ENCODE data around the gene CNTD1.

Gene CNTD1

DNA sequence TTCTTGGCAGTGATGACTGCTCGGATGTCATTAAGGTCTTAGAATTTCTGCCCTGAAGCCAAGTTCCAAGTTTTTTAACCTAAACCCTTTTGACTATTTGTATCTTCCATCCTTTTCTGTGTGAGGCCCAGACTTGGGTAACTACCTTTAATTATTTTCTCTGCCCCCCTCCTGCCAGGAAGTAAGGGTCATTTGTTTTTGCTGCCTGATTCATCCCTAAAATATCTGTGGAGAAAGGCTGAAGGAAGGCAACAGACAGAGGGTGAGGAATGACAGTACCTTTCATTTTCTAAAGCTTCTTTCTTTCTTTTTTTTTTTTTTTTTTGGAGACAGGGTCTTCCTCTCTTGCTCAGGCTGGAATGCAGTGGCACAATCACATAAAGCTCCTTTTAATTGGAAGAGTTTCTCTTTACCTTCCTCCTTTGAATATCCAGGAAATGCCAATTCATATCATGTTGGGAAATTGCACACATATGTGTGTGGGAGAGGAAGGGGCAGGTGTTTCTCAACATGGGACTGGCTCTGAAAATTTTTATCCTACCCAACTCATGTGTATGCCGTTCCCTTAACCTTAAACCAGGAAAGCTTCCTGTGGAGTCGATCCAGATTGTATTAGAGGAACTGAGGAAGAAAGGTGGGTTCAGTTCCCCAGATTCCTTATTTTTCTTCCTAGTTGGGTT lies 24.5 kb upstream of the CNTD1 start:
- Histone ChIP-seq H3K9me3 (replicated peaks in 1 of 11) (no peaks in the 10 kb centered on the region), H3K4me3 (peak overlapping the region; percentile 58 to 80 (median 67)), H3K27me3 (peaks cover 6 to 43% (median 36%) of the 10 kb centered on the region in 11 experiments), H3K36me3 (peaks cover 4 to 35% (median 19%) of the 10 kb centered on the region in 11 experiments; a peak in 17 of 22 replicates), H4K20me1 (peaks cover 0 to 11% (median 0%) of the 10 kb centered on the region in 11 experiments; a peak in 4 of 22 replicates), H3K9ac (peak overlapping the region in 10 of 11 experiments; percentile 73 to 84 (median 79); a peak in 18 of 22 replicates), H3K4me1 (peaks cover 24 to 51% (median 30%) of the 10 kb centered on the region in 10 experiments), H3K4me2 (peak overlapping the region; percentile 66 to 83 (median 75)), H3K27ac (peak overlapping the region in 9 of 11 experiments; percentile 68 to 86 (median 78); a peak in 14 of 22 replicates)
- TF ChIP-seq Cebpa-rat (IDR thresholded peaks at IDR 0.05): no peak

DNA sequence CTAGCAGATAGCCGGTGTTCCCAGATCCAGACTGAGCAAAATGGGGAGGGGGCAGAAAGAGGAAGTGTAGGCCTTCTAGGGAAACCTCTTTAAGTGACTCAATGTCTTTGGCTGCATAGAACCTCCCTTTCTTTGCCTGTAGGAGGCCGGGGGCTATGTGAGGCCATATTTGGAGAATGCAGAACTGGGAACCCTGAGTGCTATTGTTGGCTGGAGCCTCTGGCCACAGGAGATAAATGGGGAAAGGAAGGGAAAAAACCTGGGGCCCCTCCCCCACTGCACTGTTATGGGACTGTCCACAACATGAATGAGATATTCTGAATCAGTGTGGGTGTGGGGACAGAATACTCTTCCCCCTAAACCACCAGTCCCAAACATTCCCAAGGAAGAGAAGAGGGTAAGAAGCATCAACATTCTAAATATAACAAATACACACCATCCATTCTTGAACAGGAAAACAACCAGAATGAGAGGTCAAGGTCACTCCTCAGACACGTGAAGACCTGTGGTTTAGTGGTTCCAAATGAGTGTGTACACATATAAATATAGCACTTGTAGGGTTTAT lies 23.0 kb upstream of the CNTD1 start:
- Histone ChIP-seq H3K27me3 (peaks cover 20 to 57% (median 50%) of the 10 kb centered on the region in 11 experiments), H3K27ac (peak overlapping the region in 1 of 11 experiments; percentile 49; a peak in 2 of 22 replicates), H3K4me2 (peak overlapping the region in 10 of 11 experiments; percentile 19 to 83 (median 54); a peak in 14 of 22 replicates), H3K9ac (no peak overlapping the region), H3K4me1 (peaks cover 24 to 64% (median 37%) of the 10 kb centered on the region in 10 experiments), H3K36me3 (peaks cover 4 to 42% (median 25%) of the 10 kb centered on the region in 11 experiments; a peak in 17 of 22 replicates), H3K4me3 (peak overlapping the region in 1 of 10 experiments; percentile 9; a peak in 1 of 20 replicates), H3K9me3 (replicated peaks in 1 of 11) (no peaks in the 10 kb centered on the region), H4K20me1 (peaks cover 0 to 23% (median 9%) of the 10 kb centered on the region in 11 experiments; a peak in 10 of 22 replicates)
- no peak for TF ChIP-seq Cebpa-rat (IDR thresholded peaks at IDR 0.05)

DNA sequence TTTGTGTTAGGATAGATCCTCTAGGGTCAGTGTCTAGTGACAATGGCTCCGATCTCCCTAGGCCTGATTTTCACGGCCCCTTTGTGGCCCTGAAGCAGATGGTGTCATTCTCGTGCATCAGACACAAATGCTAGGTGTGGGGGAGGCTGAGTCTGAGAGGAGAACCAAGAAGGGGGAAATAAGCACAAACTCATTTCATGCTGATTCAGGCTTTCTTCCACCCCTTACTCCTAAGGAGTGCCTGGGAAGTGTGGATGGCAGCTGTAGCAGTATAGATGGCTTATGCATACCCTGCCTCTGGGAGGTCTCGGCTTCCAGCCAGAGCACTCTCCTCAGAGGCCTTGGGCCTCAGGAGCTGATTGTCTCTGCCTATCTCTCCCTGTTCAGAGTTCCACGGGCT lies 20.1 kb upstream of the CNTD1 start:
- TF ChIP-seq Cebpa-rat (IDR thresholded peaks at IDR 0.05): no peak
- peaks cover 18 to 61% (median 33%) of the 10 kb centered on the region in 10 experiments for H3K4me1 ChIP-seq
- H3K4me3 ChIP-seq: no peak overlapping the region
- no peaks in the 10 kb centered on the region for H3K9me3 ChIP-seq (replicated peaks in 1 of 11)
- peak overlapping the region in 2 of 11 experiments; percentile 6 to 40; a peak in 2 of 22 replicates for H3K4me2 ChIP-seq
- H3K27ac ChIP-seq: no peak overlapping the region
- H4K20me1 ChIP-seq: peaks cover 0 to 49% (median 14%) of the 10 kb centered on the region in 11 experiments; a peak in 13 of 22 replicates
- peaks cover 50 to 73% (median 67%) of the 10 kb centered on the region in 11 experiments for H3K27me3 ChIP-seq
- peaks cover 4 to 42% (median 25%) of the 10 kb centered on the region in 11 experiments; a peak in 17 of 22 replicates for H3K36me3 ChIP-seq
- no peak overlapping the region for H3K9ac ChIP-seq

DNA sequence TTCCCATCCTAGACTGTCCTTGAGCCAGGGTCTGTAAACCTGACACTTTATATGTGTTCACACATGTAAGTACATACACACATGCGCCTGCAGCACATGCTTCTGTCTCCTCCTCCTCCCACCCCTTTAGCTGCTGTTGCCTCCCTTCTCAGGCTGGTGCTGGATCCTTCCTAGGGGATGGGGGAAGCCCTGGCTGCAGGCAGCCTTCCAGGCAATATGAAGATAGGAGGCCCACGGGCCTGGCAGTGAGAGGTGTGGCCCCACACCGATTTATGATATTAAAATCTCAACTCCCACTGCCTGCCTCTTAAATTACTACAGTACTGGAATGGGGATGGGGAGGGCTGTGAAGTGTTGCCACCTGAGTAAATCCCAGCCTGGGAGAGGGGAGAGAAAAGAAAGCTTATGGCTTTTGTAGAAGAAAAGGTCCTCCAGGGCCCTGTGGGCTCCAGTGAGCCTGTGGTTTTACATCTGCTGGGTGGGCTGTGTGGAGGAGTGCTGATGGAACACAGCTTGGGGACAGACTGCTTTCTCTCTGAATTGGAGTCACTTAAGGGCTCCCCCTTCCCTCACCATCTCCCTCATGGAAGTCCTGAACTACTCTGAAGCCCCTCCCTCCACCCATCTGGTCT lies 19.2 kb upstream of the CNTD1 start:
- Histone ChIP-seq H3K27ac (no peak overlapping the region), H3K9ac (no peak overlapping the region), H3K9me3 (replicated peaks in 1 of 11) (no peaks in the 10 kb centered on the region), H4K20me1 (peaks cover 0 to 53% (median 14%) of the 10 kb centered on the region in 11 experiments; a peak in 13 of 22 replicates), H3K4me1 (peaks cover 10 to 53% (median 25%) of the 10 kb centered on the region in 10 experiments; a peak in 19 of 20 replicates), H3K4me2 (peak overlapping the region in 6 of 11 experiments; percentile 22 to 50 (median 39); a peak in 5 of 22 replicates), H3K4me3 (no peak overlapping the region; a peak in 1 of 20 replicates), H3K27me3 (peaks cover 58 to 73% (median 69%) of the 10 kb centered on the region in 11 experiments), H3K36me3 (peaks cover 4 to 42% (median 25%) of the 10 kb centered on the region in 11 experiments; a peak in 17 of 22 replicates)
- no peak for TF ChIP-seq Cebpa-rat (IDR thresholded peaks at IDR 0.05)

DNA sequence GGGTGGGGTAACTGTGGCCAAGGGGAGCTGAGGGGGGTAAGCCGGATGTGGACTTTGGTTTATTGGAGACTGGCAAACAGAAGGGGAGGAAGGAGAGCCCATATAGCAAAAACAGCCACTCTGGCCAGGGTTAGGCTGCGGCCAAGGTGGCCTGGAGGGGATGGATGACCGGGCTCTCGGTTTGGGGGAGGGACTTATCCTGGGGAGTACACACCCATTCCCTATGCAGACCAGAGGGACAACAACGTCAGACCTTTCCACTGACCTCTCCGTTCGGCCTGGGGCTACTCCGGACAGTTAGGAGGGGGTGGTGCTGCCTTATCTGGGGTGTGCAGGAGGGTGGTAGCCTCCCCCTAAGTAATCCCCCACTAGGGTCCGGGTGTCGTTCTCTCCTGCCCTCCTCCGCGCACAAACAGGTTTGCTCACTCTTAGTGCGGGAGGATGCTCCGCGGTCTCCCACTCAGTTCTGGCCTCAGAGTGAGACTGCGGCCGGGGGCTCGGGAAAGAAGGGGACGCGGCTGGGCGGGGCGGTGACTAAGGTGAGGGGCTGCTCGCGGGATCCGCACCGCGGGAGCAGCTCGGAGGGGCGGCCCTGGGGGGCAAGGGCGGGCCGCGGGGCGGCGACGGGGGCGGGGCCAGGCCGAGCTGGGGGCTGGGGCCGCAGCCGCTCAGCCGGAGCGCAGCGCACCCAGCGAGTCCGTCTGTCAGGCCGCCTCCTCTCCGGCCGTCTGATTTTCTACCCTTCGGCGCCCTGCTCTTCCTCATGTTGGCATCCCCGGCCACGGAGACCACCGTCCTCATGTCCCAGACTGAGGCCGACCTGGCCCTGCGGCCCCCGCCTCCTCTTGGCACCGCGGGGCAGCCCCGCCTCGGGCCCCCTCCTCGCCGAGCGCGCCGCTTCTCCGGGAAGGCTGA lies 18.5 kb upstream of the CNTD1 start, which contains the start of gene WNK4:
TSS of gene WNK4 (plus strand) at position 675 of the 915 bp plus-strand sequence. CDS start at position 764, 89 bp downstream.
- Histone ChIP-seq H3K27me3 (peaks cover 66 to 78% (median 75%) of the 10 kb centered on the region in 11 experiments), H3K9me3 (replicated peaks in 1 of 11) (peaks cover 0 to 2% (median 0%) of the 10 kb centered on the region in 11 experiments; a peak in 1 of 22 replicates), H3K4me1 (peaks cover 8 to 45% (median 21%) of the 10 kb centered on the region in 10 experiments; a peak in 19 of 20 replicates), H3K36me3 (peaks cover 4 to 42% (median 25%) of the 10 kb centered on the region in 11 experiments; a peak in 17 of 22 replicates), H3K9ac (no peak within 1 kb of the TSS), H3K4me2 (peak within 1 kb of the TSS in 9 of 11 experiments; percentile 7 to 56 (median 28); a peak in 10 of 22 replicates), H4K20me1 (peaks cover 0 to 59% (median 14%) of the 10 kb centered on the region in 11 experiments; a peak in 14 of 22 replicates), H3K27ac (no peak within 1 kb of the TSS), H3K4me3 (peak within 1 kb of the TSS in 2 of 10 experiments; percentile 31 to 35; a peak in 3 of 20 replicates)
- TF ChIP-seq Cebpa-rat (IDR thresholded peaks at IDR 0.05): no peak

DNA sequence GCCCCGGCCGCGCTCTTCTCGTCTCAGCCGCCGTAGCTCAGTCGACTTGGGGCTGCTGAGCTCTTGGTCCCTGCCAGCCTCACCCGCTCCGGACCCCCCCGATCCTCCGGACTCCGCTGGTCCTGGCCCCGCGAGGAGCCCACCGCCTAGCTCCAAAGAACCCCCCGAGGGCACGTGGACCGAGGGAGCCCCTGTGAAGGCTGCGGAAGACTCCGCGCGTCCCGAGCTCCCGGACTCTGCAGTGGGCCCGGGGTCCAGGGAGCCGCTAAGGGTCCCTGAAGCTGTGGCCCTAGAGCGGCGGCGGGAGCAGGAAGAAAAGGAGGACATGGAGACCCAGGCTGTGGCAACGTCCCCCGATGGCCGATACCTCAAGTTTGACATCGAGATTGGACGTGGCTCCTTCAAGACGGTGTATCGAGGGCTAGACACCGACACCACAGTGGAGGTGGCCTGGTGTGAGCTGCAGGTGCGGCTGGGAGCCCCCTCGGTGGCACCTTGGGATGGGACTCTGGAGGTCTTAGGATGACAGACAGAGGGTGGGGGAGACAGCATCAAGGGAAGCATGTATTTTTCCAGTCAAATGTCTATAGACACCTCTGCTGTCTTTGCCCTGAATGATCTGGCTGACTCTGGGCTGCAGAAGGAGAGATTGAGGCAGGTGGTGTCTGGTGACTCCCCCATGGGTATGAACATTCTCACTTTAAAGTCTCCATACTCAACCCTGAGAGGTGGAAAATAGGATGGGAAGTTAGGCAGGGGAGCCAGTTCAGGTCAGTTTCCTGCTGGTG lies 17.6 kb upstream of the CNTD1 start:
- H3K36me3 ChIP-seq: peaks cover 4 to 37% (median 25%) of the 10 kb centered on the region in 11 experiments; a peak in 17 of 22 replicates
- H3K4me3 ChIP-seq: peak overlapping the region in 2 of 10 experiments; percentile 31 to 35; a peak in 2 of 20 replicates
- H3K27me3 ChIP-seq: peaks cover 75 to 87% (median 84%) of the 10 kb centered on the region in 11 experiments
- H3K9me3 ChIP-seq (replicated peaks in 1 of 11): peaks cover 0 to 10% (median 0%) of the 10 kb centered on the region in 11 experiments; a peak in 1 of 22 replicates
- peaks cover 0 to 61% (median 14%) of the 10 kb centered on the region in 11 experiments; a peak in 14 of 22 replicates for H4K20me1 ChIP-seq
- peaks cover under 1 to 37% (median 13%) of the 10 kb centered on the region in 10 experiments; a peak in 16 of 20 replicates for H3K4me1 ChIP-seq
- peak overlapping the region in 8 of 11 experiments; percentile 7 to 56 (median 33); a peak in 9 of 22 replicates for H3K4me2 ChIP-seq
- no peak overlapping the region for H3K27ac ChIP-seq
- no peak overlapping the region for H3K9ac ChIP-seq
- TF ChIP-seq Cebpa-rat (IDR thresholded peaks at IDR 0.05): no peak
